A673 (cell line): ENCODE data around the gene PRM3.

ENCODE experiments used
- CTCF ChIP-seq: fragments of 300-800, 200-600 bp; sonication (generic); conservative IDR thresholded peaks from 2 replicates; pipeline ENCODE4 v1.5.1; 2017; ENCODE audit warnings: low read depth, mild to moderate bottlenecking, antibody characterized with exemption, low read length, moderate library complexity, mixed read lengths
- EZH2 ChIP-seq: fragments of 200-600 bp; sonication (generic); IDR thresholded peaks from 2 replicates; pipeline ENCODE4 v1.6.1; 2017; ENCODE audit warnings: borderline replicate concordance, low read depth, mild to moderate bottlenecking, mixed read lengths, antibody characterized with exemption, low read length; ENCODE audit not compliant: poor library complexity, severe bottlenecking

- no peak for TF ChIP-seq CTCF
- TF ChIP-seq EZH2: no peak
These were observed 34.4 kb upstream of the PRM3 start for GRCh38 chr16:11307639-11308492.
